Measurements from ENCODE around the gene CCN5. TPM values are rescaled to one million over a fixed set of nuclear protein-coding genes. Genes with fewer than 3 reads are reported as not detected.

The CCN5 gene
- total RNA-seq, 1 donor from 2014 or later, result not detected

DNA sequence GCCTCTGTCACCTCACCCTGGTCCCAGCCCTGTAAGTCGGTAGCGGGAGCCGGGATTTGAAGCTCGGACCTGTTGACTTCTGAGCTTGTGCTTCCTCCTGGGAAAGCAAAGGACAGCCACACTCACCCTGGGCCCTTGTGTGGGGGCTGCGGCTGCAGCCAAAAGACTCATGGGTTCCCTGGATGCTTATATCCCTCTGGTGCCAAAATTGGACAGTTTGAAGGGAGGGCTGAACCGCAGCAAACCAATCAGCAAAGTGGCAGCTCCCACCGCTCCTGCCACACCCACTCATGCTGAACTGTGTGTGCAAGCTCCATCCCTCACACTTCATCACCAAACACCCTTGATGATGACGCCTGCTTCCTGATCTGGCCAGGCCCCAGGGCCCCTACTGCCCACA lies 3.9 kb upstream of the CCN5 start:
- H3K27ac Mint-ChIP-seq, result no peak overlapping the region
- no peaks in the 10 kb centered on the region for H3K36me3 Mint-ChIP-seq (ENCODE audit: low read depth)
- no peak overlapping the region for H3K4me3 Mint-ChIP-seq
- H3K9me3 Mint-ChIP-seq, result no peaks in the 10 kb centered on the region
- H3K27me3 Mint-ChIP-seq (ENCODE audit: insufficient read depth), result peaks cover 2% of the 10 kb centered on the region
- DNase-seq (ENCODE audit: low spot score), result no peak
- intact Hi-C loops (cut with micrococcal nuclease), result no loop called here
- H3K4me1 Mint-ChIP-seq (ENCODE audit: low read depth), result no peaks in the 10 kb centered on the region

- no peaks in the 10 kb centered on the region for H3K4me1 Mint-ChIP-seq (ENCODE audit: low read depth)
- H3K27ac Mint-ChIP-seq, result no peak overlapping the region
- no peak for DNase-seq (ENCODE audit: low spot score)
- no peaks in the 10 kb centered on the region for H3K36me3 Mint-ChIP-seq (ENCODE audit: low read depth)
- no peak overlapping the region for H3K4me3 Mint-ChIP-seq
- intact Hi-C loops (cut with micrococcal nuclease), result no loop called here
- no peaks in the 10 kb centered on the region for H3K27me3 Mint-ChIP-seq (ENCODE audit: insufficient read depth)
- H3K9me3 Mint-ChIP-seq, result no peaks in the 10 kb centered on the region
These were observed 968 bp upstream of the CCN5 start for GRCh38 chr20:44714102-44714700.

GRCh38 chr20:44715499-44716308 lies 535 bp downstream of the CCN5 start:
- H3K36me3 Mint-ChIP-seq (ENCODE audit: low read depth), result no peaks in the 10 kb centered on the region
- intact Hi-C loops (cut with micrococcal nuclease), result no loop called here
- DNase-seq (ENCODE audit: low spot score), result no peak

GRCh38 chr20:44716309-44717106 lies 1.3 kb downstream of the CCN5 start:
- Mint-ChIP-seq H3K27ac (no peak overlapping the region), H3K9me3 (no peaks in the 10 kb centered on the region), H3K27me3 (ENCODE audit: insufficient read depth) (no peaks in the 10 kb centered on the region), H3K4me3 (no peak overlapping the region), H3K36me3 (ENCODE audit: low read depth) (no peaks in the 10 kb centered on the region), H3K4me1 (ENCODE audit: low read depth) (no peaks in the 10 kb centered on the region)
- intact Hi-C loops (cut with micrococcal nuclease), result no loop called here
- DNase-seq (ENCODE audit: low spot score), result no peak

More at GRCh38 chr20:44715499-44716308, 535 bp downstream of the CCN5 start:
- Mint-ChIP-seq H3K27me3 (ENCODE audit: insufficient read depth) (no peaks in the 10 kb centered on the region), H3K27ac (no peak overlapping the region), H3K9me3 (no peaks in the 10 kb centered on the region), H3K4me3 (no peak overlapping the region), H3K4me1 (ENCODE audit: low read depth) (no peaks in the 10 kb centered on the region)

GRCh38 chr20:44717986-44718385 lies 2.8 kb downstream of the CCN5 start:
- intact Hi-C loops (cut with micrococcal nuclease), result no loop called here
- Mint-ChIP-seq H3K27me3 (ENCODE audit: insufficient read depth) (no peaks in the 10 kb centered on the region), H3K36me3 (ENCODE audit: low read depth) (no peaks in the 10 kb centered on the region), H3K4me3 (no peak overlapping the region), H3K27ac (no peak overlapping the region), H3K4me1 (ENCODE audit: low read depth) (no peaks in the 10 kb centered on the region), H3K9me3 (no peaks in the 10 kb centered on the region)
- no peak for DNase-seq (ENCODE audit: low spot score)

GRCh38 chr20:44719841-44720240 lies 4.7 kb downstream of the CCN5 start:
- Mint-ChIP-seq H3K27me3 (ENCODE audit: insufficient read depth) (no peaks in the 10 kb centered on the region), H3K36me3 (ENCODE audit: low read depth) (no peaks in the 10 kb centered on the region), H3K9me3 (no peaks in the 10 kb centered on the region), H3K27ac (no peak overlapping the region), H3K4me1 (ENCODE audit: low read depth) (peaks cover 5% of the 10 kb centered on the region), H3K4me3 (no peak overlapping the region)
- intact Hi-C loops (cut with micrococcal nuclease), result no loop called here
- no peak for DNase-seq (ENCODE audit: low spot score)

DNA sequence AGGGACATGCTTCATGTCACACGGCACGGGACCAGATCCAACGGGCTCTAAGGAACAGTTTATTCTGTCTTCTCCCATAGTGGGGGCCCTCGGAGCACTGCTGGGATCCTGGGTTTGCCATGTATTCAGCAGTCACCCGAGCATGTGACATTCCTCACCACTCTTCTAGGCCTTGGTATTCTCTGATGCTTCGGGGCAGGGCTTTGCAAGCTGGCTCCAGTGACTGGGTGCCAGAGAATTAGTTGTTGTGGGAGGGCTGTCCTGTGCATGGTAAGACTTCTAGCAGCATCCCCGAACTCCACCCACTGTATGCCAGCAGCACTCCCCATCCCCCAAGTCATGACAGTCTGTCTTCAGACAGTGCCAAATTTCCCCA lies 5.4 kb downstream of the CCN5 start:
- Mint-ChIP-seq H3K4me3 (no peak overlapping the region), H3K27me3 (ENCODE audit: insufficient read depth) (no peaks in the 10 kb centered on the region), H3K9me3 (no peaks in the 10 kb centered on the region), H3K27ac (no peak overlapping the region), H3K36me3 (ENCODE audit: low read depth) (no peaks in the 10 kb centered on the region), H3K4me1 (ENCODE audit: low read depth) (peaks cover 5% of the 10 kb centered on the region)
- intact Hi-C loops (cut with micrococcal nuclease), result no loop called here
- DNase-seq (ENCODE audit: low spot score), result no peak

DNA sequence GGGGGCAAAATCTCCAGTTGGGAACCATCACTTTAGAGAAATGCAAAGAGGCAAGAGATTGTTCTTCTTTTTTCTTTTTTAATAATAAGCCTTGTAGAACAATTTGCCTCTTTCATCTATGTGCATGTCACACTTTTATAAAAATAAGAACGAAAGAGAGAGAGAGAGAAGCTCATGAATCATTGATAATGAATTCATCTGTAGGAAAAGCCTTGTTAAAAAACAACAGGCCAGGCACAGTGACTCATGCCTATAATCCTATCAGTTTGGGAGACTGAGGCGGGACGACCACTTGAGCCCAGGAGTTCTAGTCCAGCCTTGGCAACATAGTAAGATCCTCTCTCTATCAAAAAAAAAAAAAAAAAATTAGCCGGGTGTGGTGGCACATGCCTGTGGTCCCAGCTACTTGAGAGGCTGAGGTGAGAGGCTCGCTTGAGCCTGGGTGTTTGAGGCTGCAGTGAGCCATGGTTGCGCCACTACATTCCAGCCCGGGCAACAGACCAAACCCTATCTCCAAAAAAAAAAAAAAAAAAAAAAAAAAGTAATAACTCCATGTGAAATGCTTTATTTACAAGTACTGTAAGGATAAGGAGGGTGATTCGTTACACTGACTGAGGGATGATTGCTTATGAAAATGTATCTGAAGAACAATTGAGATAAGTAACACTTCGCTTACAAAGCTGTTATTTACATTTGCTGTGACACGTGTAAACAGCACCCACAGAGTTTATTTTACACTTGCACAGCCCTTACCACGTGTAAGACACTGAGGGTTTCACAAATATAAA lies 6.0 kb downstream of the CCN5 start:
- no peaks in the 10 kb centered on the region for H3K27me3 Mint-ChIP-seq (ENCODE audit: insufficient read depth)
- peaks cover 5% of the 10 kb centered on the region for H3K4me1 Mint-ChIP-seq (ENCODE audit: low read depth)
- no peak overlapping the region for H3K4me3 Mint-ChIP-seq
- no peaks in the 10 kb centered on the region for H3K36me3 Mint-ChIP-seq (ENCODE audit: low read depth)
- intact Hi-C loops (cut with micrococcal nuclease), result no loop called here
- H3K27ac Mint-ChIP-seq, result no peak overlapping the region
- DNase-seq (ENCODE audit: low spot score), result no peak
- no peaks in the 10 kb centered on the region for H3K9me3 Mint-ChIP-seq

DNA sequence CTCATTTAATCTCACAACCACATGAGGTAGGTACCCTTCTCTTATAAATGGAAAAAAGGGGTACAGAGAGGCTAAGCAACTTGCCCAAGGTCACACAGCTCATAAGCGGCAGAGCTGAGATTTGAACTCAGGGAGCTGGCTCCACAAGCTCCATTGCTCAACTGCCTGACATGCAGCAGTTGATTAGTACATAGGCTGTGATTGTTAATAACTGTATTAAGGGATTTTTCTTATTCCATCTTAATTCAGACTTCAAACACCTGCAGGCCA lies 6.6 kb downstream of the CCN5 start:
- intact Hi-C loops (cut with micrococcal nuclease), result no loop called here
- no peak for DNase-seq (ENCODE audit: low spot score)
- Mint-ChIP-seq H3K36me3 (ENCODE audit: low read depth) (no peaks in the 10 kb centered on the region), H3K4me3 (no peak overlapping the region), H3K4me1 (ENCODE audit: low read depth) (peaks cover 5% of the 10 kb centered on the region), H3K27ac (no peak overlapping the region), H3K27me3 (ENCODE audit: insufficient read depth) (no peaks in the 10 kb centered on the region), H3K9me3 (no peaks in the 10 kb centered on the region)

DNA sequence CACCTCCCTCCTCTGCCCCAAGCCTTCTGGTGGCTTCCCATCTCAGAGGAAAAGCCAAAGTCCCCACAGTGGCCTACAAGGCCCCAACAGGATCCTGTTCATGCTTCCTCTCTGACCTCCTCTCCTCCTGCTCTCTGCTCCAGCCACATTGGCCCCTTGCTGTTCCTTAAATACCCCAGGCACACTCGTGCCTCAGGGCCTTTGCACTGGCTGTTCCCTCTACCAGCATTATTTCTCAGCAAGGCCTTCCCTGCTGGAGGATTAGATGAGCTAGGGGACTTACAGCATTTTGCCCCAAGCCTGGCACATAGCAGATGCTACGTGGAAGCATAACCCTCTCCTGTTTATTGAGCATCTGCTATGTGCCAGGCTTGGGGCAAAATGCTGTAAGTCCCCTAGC lies 7.8 kb downstream of the CCN5 start:
- Mint-ChIP-seq H3K36me3 (ENCODE audit: low read depth) (no peaks in the 10 kb centered on the region), H3K9me3 (no peaks in the 10 kb centered on the region), H3K4me3 (no peak overlapping the region), H3K4me1 (ENCODE audit: low read depth) (peaks cover 5% of the 10 kb centered on the region), H3K27me3 (ENCODE audit: insufficient read depth) (no peaks in the 10 kb centered on the region), H3K27ac (no peak overlapping the region)
- intact Hi-C loops (cut with micrococcal nuclease), result no loop called here
- no peak for DNase-seq (ENCODE audit: low spot score)

DNA sequence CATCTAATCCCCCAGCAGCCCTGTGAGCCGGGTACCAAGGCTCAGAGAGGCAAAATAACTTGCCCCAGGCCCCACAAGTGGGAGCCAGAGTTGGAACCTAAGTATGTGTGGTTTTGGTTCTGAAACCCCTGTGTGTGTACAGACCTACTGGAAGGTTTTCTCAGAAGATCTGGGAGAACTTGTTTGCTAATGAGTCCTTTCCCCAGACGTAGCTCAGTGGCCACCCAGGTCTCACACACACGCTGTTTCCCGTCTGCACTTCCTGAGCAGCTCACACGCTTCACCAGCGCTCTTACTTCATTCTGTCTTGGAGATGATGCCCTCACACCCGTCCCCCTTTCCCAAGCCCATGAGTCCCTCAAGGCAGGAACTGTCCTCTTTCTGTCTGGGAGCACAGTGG lies 8.2 kb downstream of the CCN5 start:
- Mint-ChIP-seq H3K27ac (no peak overlapping the region), H3K9me3 (no peaks in the 10 kb centered on the region), H3K4me3 (no peak overlapping the region), H3K27me3 (ENCODE audit: insufficient read depth) (no peaks in the 10 kb centered on the region), H3K4me1 (ENCODE audit: low read depth) (peaks cover 5% of the 10 kb centered on the region), H3K36me3 (ENCODE audit: low read depth) (no peaks in the 10 kb centered on the region)
- intact Hi-C loops (cut with micrococcal nuclease), result no loop called here
- no peak for DNase-seq (ENCODE audit: low spot score)

DNA sequence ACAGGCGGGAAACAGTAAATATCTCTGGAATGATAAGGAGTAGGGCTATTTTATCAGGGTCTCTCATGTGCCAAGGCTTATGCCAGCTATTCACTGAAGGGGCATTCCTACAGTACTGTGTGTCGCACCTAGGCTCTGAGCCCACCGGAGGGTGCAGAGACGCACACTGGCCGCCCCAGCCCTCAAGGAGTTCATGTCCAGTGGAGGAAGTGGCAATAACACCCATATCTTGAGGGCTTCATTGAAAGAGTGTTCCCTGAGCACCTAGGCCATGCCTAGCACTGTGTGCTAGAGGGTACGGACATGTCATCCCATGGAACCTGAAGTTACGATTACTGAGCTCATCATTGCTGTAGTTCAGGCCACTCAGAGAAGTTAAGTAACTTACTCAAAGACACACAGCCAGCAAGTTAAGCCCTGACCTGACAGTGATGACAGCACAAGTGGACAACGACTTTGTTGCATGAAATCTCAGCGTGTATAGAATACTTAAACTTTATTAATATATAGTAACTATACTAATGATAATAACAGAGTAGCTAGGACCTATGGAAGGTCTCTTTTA lies 8.7 kb downstream of the CCN5 start:
- Mint-ChIP-seq H3K4me3 (no peak overlapping the region), H3K9me3 (no peaks in the 10 kb centered on the region), H3K36me3 (ENCODE audit: low read depth) (no peaks in the 10 kb centered on the region), H3K27me3 (ENCODE audit: insufficient read depth) (no peaks in the 10 kb centered on the region), H3K4me1 (ENCODE audit: low read depth) (peaks cover 5% of the 10 kb centered on the region), H3K27ac (no peak overlapping the region)
- intact Hi-C loops (cut with micrococcal nuclease), result no loop called here
- no peak for DNase-seq (ENCODE audit: low spot score)
